PC-3 (cell line): Measurements from ENCODE around the gene CIC. TPM values are rescaled to one million over a fixed set of nuclear protein-coding genes. Genes with fewer than 3 reads are reported as not detected.

Experiments used
- ATAC-seq: fragments of 200-7000 bp; cut with Tn5 transposase; 2 replicates; pipeline ENCODE4 v1.9.1; 2020; ENCODE audit warnings: mild to moderate bottlenecking, moderate library complexity
- BruUV-seq: library from RNA; stranded (reverse); fragments of 400-500 nt; replicated peaks from 2 replicates; lab custom pipeline; 2021; lab: Mats Ljungman, UMichigan
- CTCF ChIA-PET: fragments of 300-600 bp; sonication (Branson Sonifier 250); formaldehyde crosslinking; loops from one replicate; lab custom pipeline; 2022; ENCODE audit warnings: antibody characterized with exemption; lab: Charles Lee
- POLR2A ChIA-PET: fragments of 300-600 bp; sonication (Branson Sonifier 250); formaldehyde crosslinking; loops from one replicate; lab custom pipeline; 2022; ENCODE audit warnings: antibody characterized with exemption; ENCODE audit not compliant: unreplicated experiment; lab: Charles Lee
- DNase-seq: peaks from one replicate; pipeline ENCODE4 v3.0.0-alpha.2; 2015
- H2AFZ ChIP-seq: fragments of 300-600 bp; sonication (generic); 2 replicates; pipeline ENCODE4 v1.6.0; 2016; ENCODE audit warnings: antibody characterized with exemption, low read length
- H3F3A ChIP-seq: fragments of 300-600 bp; sonication (generic); one replicate; pipeline ENCODE4 v1.6.0; 2017; ENCODE audit warnings: antibody characterized with exemption, low read length, control low read depth, mild to moderate bottlenecking; ENCODE audit not compliant: unreplicated experiment
- H3K27ac ChIP-seq: fragments of 300-600 bp; sonication (generic); 2 replicates; pipeline ENCODE4 v1.5.1; 2016; ENCODE audit warnings: mild to moderate bottlenecking, low read length
- H3K27me3 ChIP-seq: fragments of 300-600 bp; sonication (generic); 2 replicates; pipeline ENCODE4 v1.6.1; 2016; ENCODE audit warnings: low read length, mixed read lengths
- H3K36me3 ChIP-seq: fragments of 300-600 bp; sonication (generic); 2 replicates; pipeline ENCODE4 v1.6.1; 2016; ENCODE audit warnings: low read depth, mixed run types, low read length, mixed read lengths
- H3K4me1 ChIP-seq: fragments of 300-600 bp; sonication (generic); 2 replicates; pipeline ENCODE4 v1.5.1; 2016; ENCODE audit warnings: low read length; ENCODE audit not compliant: insufficient read depth
- H3K4me2 ChIP-seq: fragments of 300-600 bp; sonication (generic); 2 replicates; pipeline ENCODE4 v1.6.0; 2016; ENCODE audit warnings: low read length
- H3K4me3 ChIP-seq: fragments of 300-600 bp; sonication (generic); 2 replicates; pipeline ENCODE4 v1.5.1; 2016; ENCODE audit warnings: mild to moderate bottlenecking, low read length, mixed read lengths
- H3K79me2 ChIP-seq: fragments of 300-600 bp; sonication (generic); 2 replicates; pipeline ENCODE4 v1.6.1; 2017; ENCODE audit warnings: low read length, mixed read lengths
- H3K9ac ChIP-seq: fragments of 300-600 bp; sonication (generic); 2 replicates; pipeline ENCODE4 v1.6.0; 2016; ENCODE audit warnings: mild to moderate bottlenecking, low read length
- H3K9me2 ChIP-seq: fragments of 300-600 bp; sonication (generic); replicated peaks from 2 replicates; pipeline ENCODE4 v1.6.1; 2016; ENCODE audit warnings: mixed run types, low read length, mixed read lengths
- H3K9me3 ChIP-seq: fragments of 300-600 bp; sonication (generic); 2 replicates; pipeline ENCODE4 v1.6.1; 2016; ENCODE audit warnings: low read length, mixed read lengths
- H4K20me1 ChIP-seq: fragments of 300-600 bp; sonication (generic); 2 replicates; pipeline ENCODE4 v1.6.1; 2016; ENCODE audit warnings: low read length, mixed read lengths
- CTCF ChIP-seq: fragments of 300-600 bp; sonication (generic); conservative IDR thresholded peaks from 2 replicates; pipeline ENCODE4 v1.5.1; 2017; ENCODE audit warnings: antibody characterized with exemption, low read depth, mild to moderate bottlenecking, low read length
- EZH2 ChIP-seq: fragments of 300-600 bp; sonication (generic); IDR thresholded peaks from one replicate; pipeline ENCODE4 v1.6.1; 2017; ENCODE audit warnings: antibody characterized with exemption, mild to moderate bottlenecking, low read length; ENCODE audit not compliant: unreplicated experiment
- EZH2phosphoT487 ChIP-seq: fragments of 300-600 bp; sonication (generic); IDR thresholded peaks from 2 replicates; pipeline ENCODE4 v1.6.1; 2018; ENCODE audit warnings: mild to moderate bottlenecking, antibody characterized with exemption, low read length, borderline replicate concordance
- intact Hi-C: fragments of 100-400 bp; cut with micrococcal nuclease; formaldehyde crosslinking; loops from 2 replicates; pipeline ENCODE4 v1.9.0; 2023
- total RNA-seq: library from RNA; depleted of rRNA; stranded (reverse); fragments of >200 nt; gene quantifications from 2 replicates; pipeline ENCODE4 v1.2.3, GENCODE V29; 2014

CIC gene
- total RNA-seq, 1 experiment from 2014 or later, result 9.8 TPM

- Histone ChIP-seq H3F3A (no peaks in the 10 kb centered on the region), H3K9me2 (no peaks in the 10 kb centered on the region), H3K4me1 (peaks cover 1% of the 10 kb centered on the region), H3K4me2 (no peak overlapping the region), H3K36me3 (no peaks in the 10 kb centered on the region), H3K9me3 (no peaks in the 10 kb centered on the region), H3K4me3 (no peak overlapping the region), H4K20me1 (no peaks in the 10 kb centered on the region), H3K27ac (no peak overlapping the region), H2AFZ (no peak overlapping the region), H3K79me2 (peaks cover 25% of the 10 kb centered on the region), H3K27me3 (no peaks in the 10 kb centered on the region), H3K9ac (no peak overlapping the region)
- DNase-seq, result peak; percentile 63
- POLR2A ChIA-PET, result no interaction called here
- CTCF ChIA-PET, result interaction anchor here (0.8 to 1.4 kb wide), 3 partner anchors 24 to 150 kb away, joined by 3 read pairs; no protein-coding TSS in a partner anchor
- intact Hi-C loops, result no loop called here
- BruUV-seq, result no TSS peak
- TF ChIP-seq EZH2phosphoT487 (no peak), EZH2 (no peak), CTCF (peak; percentile 60)
- ATAC-seq, result no peak
These were observed 22.7 kb upstream of the CIC start for GRCh38 chr19:42246143-42246921.

- Histone ChIP-seq H3K4me2 (no peak overlapping the region), H3K36me3 (no peaks in the 10 kb centered on the region), H4K20me1 (no peaks in the 10 kb centered on the region), H3K4me3 (no peak overlapping the region), H3K9ac (no peak overlapping the region), H3F3A (no peaks in the 10 kb centered on the region), H3K27ac (no peak overlapping the region), H3K27me3 (no peaks in the 10 kb centered on the region), H2AFZ (no peak overlapping the region), H3K4me1 (peaks cover 4% of the 10 kb centered on the region; the same call in 1 of the 2 replicates), H3K9me2 (no peaks in the 10 kb centered on the region), H3K79me2 (peaks cover 25% of the 10 kb centered on the region), H3K9me3 (no peaks in the 10 kb centered on the region)
- DNase-seq, result no peak
- ChIA-PET CTCF (interaction anchor here (0.8 to 1.4 kb wide), 2 partner anchors 23 to 149 kb away, joined by 3 read pairs; no protein-coding TSS in a partner anchor), POLR2A (no interaction called here)
- intact Hi-C loops, result no loop called here
- no peak for ATAC-seq
- no peak for TF ChIP-seq CTCF
- TF ChIP-seq EZH2, result no peak
- TF ChIP-seq EZH2phosphoT487, result no peak
- BruUV-seq, result no TSS peak
These were observed 22.0 kb upstream of the CIC start for GRCh38 chr19:42246922-42247639.
